Measurements from ENCODE around the gene TCF7L1. TPM values are rescaled to one million over a fixed set of nuclear protein-coding genes. Genes with fewer than 3 reads are reported as not detected.

TCF7L1 gene
- polyA plus RNA-seq, 1 donor (not counting 4 experiments of a cell fraction or from before 2014, with no cell fraction given) = 1.0 TPM

GRCh38 chr2:85303780-85304531 is 170.8 kb downstream of the TCF7L1 start:
- no peaks in the 10 kb centered on the region for H3K27me3 ChIP-seq (ENCODE audit: control insufficient read depth, extremely low read depth, insufficient read depth, low read length)
- no peaks in the 10 kb centered on the region for H3K79me2 ChIP-seq (ENCODE audit: control insufficient read depth, insufficient read depth, low read length)
- DNase-seq (ENCODE audit: low read depth, low spot score) (no peak), FAIRE-seq (no peak)
- no peak overlapping the region for H3K4me2 ChIP-seq (ENCODE audit: control insufficient read depth, extremely low read depth, insufficient read depth, low read depth, low read length)
- no peak overlapping the region for H2AFZ ChIP-seq (ENCODE audit: control insufficient read depth, low read length)
- H4K20me1 ChIP-seq (ENCODE audit: control insufficient read depth, extremely low read depth, insufficient read depth, low read length) = no peaks in the 10 kb centered on the region
- TF ChIP-seq CTCF (optimal IDR thresholded peaks at IDR 0.05 in 1 of 3, IDR thresholded peaks at IDR 0.05 in 1 of 3, conservative IDR thresholded peaks at IDR 0.05 in 1 of 3; ENCODE audit: extremely low read depth in 1 of 3, insufficient read depth in 2 of 3, low read length in 3 of 3) (no peak), EZH2 (IDR thresholded peaks at IDR 0.05; ENCODE audit: low read length) (no peak)
- H3K27ac ChIP-seq (ENCODE audit: control insufficient read depth, insufficient read depth, low read length) = no peak overlapping the region
- H3K36me3 ChIP-seq (ENCODE audit: control insufficient read depth in 2 of 2, extremely low read depth in 1 of 2, insufficient read depth in 2 of 2, low read length in 2 of 2) = peaks cover 0 to 26% of the 10 kb centered on the region in 2 experiments
- H3K4me3 ChIP-seq (ENCODE audit: control insufficient read depth in 2 of 3, extremely low read depth in 1 of 3, insufficient read depth in 2 of 3, low read depth in 1 of 3, low read length in 3 of 3) = no peak overlapping the region
- H3K9me3 ChIP-seq (ENCODE audit: control insufficient read depth, low read depth, low read length) = no peaks in the 10 kb centered on the region
- no peaks in the 10 kb centered on the region for H3K4me1 ChIP-seq (ENCODE audit: control insufficient read depth, extremely low read depth, insufficient read depth, low read length)
- dilution Hi-C loops (cut with MboI; ENCODE audit: extremely low pct_ligation_motif_present, low sequenced_read_pairs) = no loop called here
- no peaks in the 10 kb centered on the region for H3K9me1 ChIP-seq (ENCODE audit: control insufficient read depth, extremely low read depth, insufficient read depth, low read length)
- H3K9ac ChIP-seq (ENCODE audit: control insufficient read depth, extremely low read depth, insufficient read depth, low read length) = no peak overlapping the region

- dilution Hi-C loops (cut with MboI; ENCODE audit: extremely low pct_ligation_motif_present, low sequenced_read_pairs) = no loop called here
- H3K9ac ChIP-seq (ENCODE audit: control insufficient read depth, extremely low read depth, insufficient read depth, low read length) = no peak overlapping the region
- no peaks in the 10 kb centered on the region for H3K9me3 ChIP-seq (ENCODE audit: control insufficient read depth, low read depth, low read length)
- no peaks in the 10 kb centered on the region for H3K27me3 ChIP-seq (ENCODE audit: control insufficient read depth, extremely low read depth, insufficient read depth, low read length)
- no peak overlapping the region for H3K4me3 ChIP-seq (ENCODE audit: control insufficient read depth in 2 of 3, extremely low read depth in 1 of 3, insufficient read depth in 2 of 3, low read depth in 1 of 3, low read length in 3 of 3)
- peaks cover 8% of the 10 kb centered on the region for H3K4me1 ChIP-seq (ENCODE audit: control insufficient read depth, extremely low read depth, insufficient read depth, low read length)
- TF ChIP-seq CTCF (optimal IDR thresholded peaks at IDR 0.05 in 1 of 3, IDR thresholded peaks at IDR 0.05 in 1 of 3, conservative IDR thresholded peaks at IDR 0.05 in 1 of 3; ENCODE audit: extremely low read depth in 1 of 3, insufficient read depth in 2 of 3, low read length in 3 of 3) (no peak), EZH2 (IDR thresholded peaks at IDR 0.05; ENCODE audit: low read length) (no peak)
- no peak for FAIRE-seq
- no peaks in the 10 kb centered on the region for H3K9me1 ChIP-seq (ENCODE audit: control insufficient read depth, extremely low read depth, insufficient read depth, low read length)
- H3K27ac ChIP-seq (ENCODE audit: control insufficient read depth, insufficient read depth, low read length) = no peak overlapping the region
- H3K36me3 ChIP-seq (ENCODE audit: control insufficient read depth in 2 of 2, extremely low read depth in 1 of 2, insufficient read depth in 2 of 2, low read length in 2 of 2) = peaks cover 0 to 29% of the 10 kb centered on the region in 2 experiments
- H3K79me2 ChIP-seq (ENCODE audit: control insufficient read depth, insufficient read depth, low read length) = no peaks in the 10 kb centered on the region
- no peak overlapping the region for H3K4me2 ChIP-seq (ENCODE audit: control insufficient read depth, extremely low read depth, insufficient read depth, low read depth, low read length)
- no peak for DNase-seq (ENCODE audit: low read depth, low spot score)
- no peaks in the 10 kb centered on the region for H4K20me1 ChIP-seq (ENCODE audit: control insufficient read depth, extremely low read depth, insufficient read depth, low read length)
- H2AFZ ChIP-seq (ENCODE audit: control insufficient read depth, low read length) = no peak overlapping the region
These were observed 174.3 kb downstream of the TCF7L1 start for GRCh38 chr2:85307527-85307897.

Data from keratinocyte (primary cell).